Activated CD4-positive, alpha-beta memory T cell treated with anti-CD3 and anti-CD28 coated beads, Interleukin-2, amount 10 ng/mL, durations not matched to agents 7 days and 5 days (primary cell): Measurements from ENCODE around the gene DPF1. TPM values are rescaled to one million over a fixed set of nuclear protein-coding genes. Genes with fewer than 3 reads are reported as not detected.
"Not testable (repeated sequence)": the region's sequence is repeated elsewhere in the genome, so short reads cannot be mapped to it uniquely, and the experiment has no call there.

ENCODE experiments used
- CTCF ChIA-PET: fragments of 350-600 bp; sonication (Branson Sonifier 250); formaldehyde crosslinking; loops from one replicate; lab custom pipeline; 2021; ENCODE audit warnings: antibody characterized with exemption, inconsistent platforms; lab: Charles Lee
- POLR2A ChIA-PET: fragments of 350-600 bp; sonication (Branson Sonifier 250); formaldehyde crosslinking; loops from one replicate; lab custom pipeline; 2021; ENCODE audit warnings: antibody characterized with exemption; lab: Charles Lee
- DNase-seq: peaks from one replicate; pipeline ENCODE4 v3.0.0-alpha.2; 2020
- H3K27ac Mint-ChIP-seq: one replicate; pipeline ENCODE4 v1.8.0; 2021; ENCODE audit warnings: mild to moderate bottlenecking, mixed read lengths
- H3K27me3 Mint-ChIP-seq: one replicate; pipeline ENCODE4 v1.8.0; 2021; ENCODE audit warnings: mixed read lengths
- H3K36me3 Mint-ChIP-seq: one replicate; pipeline ENCODE4 v1.8.0; 2021; ENCODE audit warnings: low read depth, mixed read lengths
- H3K4me1 Mint-ChIP-seq: one replicate; pipeline ENCODE4 v1.8.0; 2021; ENCODE audit warnings: mixed read lengths
- H3K4me3 Mint-ChIP-seq: one replicate; pipeline ENCODE4 v1.8.0; 2021; ENCODE audit warnings: mild to moderate bottlenecking, mixed read lengths
- H3K9me3 Mint-ChIP-seq: one replicate; pipeline ENCODE4 v1.8.0; 2021; ENCODE audit warnings: mixed read lengths
- total RNA-seq, 2 experiments: library from RNA; stranded (reverse); gene quantifications; one replicate each; pipeline ENCODE4 v1.2.3, GENCODE V29; 2021

Gene DPF1
- total RNA-seq, 2 experiments from 2014 or later, result 0.40 to 0.55 TPM

DNA sequence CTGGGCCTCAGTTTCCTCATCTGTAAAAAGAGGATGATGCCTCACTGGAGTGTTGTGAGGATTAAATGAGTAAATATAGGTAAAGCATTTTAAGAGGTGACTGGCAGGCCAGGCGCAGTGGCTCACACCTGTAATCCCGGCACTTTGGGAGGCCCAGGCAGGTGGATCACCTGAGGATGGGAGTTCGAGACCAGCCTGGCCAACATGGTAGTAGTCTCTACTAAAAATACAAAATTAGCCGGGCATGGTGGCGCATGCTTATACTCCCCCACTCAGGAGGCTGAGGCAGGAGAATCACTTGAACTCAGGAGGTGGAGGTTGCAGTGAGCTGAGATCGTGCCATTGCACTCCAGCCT, 819 bp upstream of the DPF1 start:
- DNase-seq, POLR2A ChIA-PET, H3K36me3 Mint-ChIP-seq, H3K9me3 Mint-ChIP-seq, H3K27ac Mint-ChIP-seq: not testable (repeated sequence)
- peaks cover 61% of the 10 kb centered on the region for H3K27me3 Mint-ChIP-seq
- H3K4me1 Mint-ChIP-seq, result peaks cover 19% of the 10 kb centered on the region
- CTCF ChIA-PET, result interaction anchor here (0.7 to 1.9 kb wide), 9 partner anchors 10 to 326 kb away, joined by 3 to 13 read pairs (median 4); partner anchors contain the start of genes FAM98C and SIPA1L3
- peak overlapping the region; percentile 64 for H3K4me3 Mint-ChIP-seq

DNA sequence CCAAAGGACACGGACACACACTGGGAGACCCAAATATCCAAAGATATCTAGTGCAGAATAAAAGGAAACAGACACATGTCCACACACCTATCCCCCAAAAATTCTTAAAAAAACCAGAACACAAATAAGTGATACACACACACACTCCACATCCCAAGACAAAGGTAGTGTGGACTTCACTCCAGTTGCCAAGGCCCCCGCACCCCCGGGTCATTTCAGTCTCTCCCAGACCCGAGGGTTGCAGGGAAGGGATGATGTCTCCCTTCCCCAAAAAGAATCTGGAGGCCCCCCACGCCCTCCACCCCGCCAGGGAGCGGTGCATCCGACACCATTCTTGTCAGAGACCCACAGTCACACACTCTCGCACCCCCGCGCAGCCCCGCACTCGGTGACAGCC, 407 bp downstream of the DPF1 start:
- CTCF ChIA-PET, result no interaction called here
- H3K4me3 Mint-ChIP-seq, result peak overlapping the region; percentile 1
- POLR2A ChIA-PET, result no interaction called here
- no peak overlapping the region for H3K27ac Mint-ChIP-seq
- H3K9me3 Mint-ChIP-seq, result no peaks in the 10 kb centered on the region
- DNase-seq, result no peak
- H3K27me3 Mint-ChIP-seq, result peaks cover 59% of the 10 kb centered on the region
- peaks cover 7% of the 10 kb centered on the region for H3K36me3 Mint-ChIP-seq
- peaks cover 16% of the 10 kb centered on the region for H3K4me1 Mint-ChIP-seq

DNA sequence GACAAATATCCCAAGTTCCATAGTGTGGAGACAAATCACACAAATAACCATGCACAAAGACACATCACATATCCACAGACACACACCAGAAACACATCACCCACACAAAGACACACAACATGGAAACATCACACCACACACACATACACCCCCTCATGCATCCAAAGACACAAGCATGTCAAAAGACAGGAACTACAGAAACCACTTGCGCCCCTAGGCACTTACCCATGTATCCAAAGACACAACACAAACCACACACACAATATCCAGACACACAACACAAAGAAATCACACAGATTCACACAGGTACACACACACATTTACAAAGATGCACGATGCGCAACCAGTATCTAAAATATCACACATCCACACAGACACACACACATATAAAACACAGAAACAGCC, 901 bp downstream of the DPF1 start:
- no peaks in the 10 kb centered on the region for H3K9me3 Mint-ChIP-seq
- POLR2A ChIA-PET, result no interaction called here
- peaks cover 61% of the 10 kb centered on the region for H3K27me3 Mint-ChIP-seq
- no peak for DNase-seq
- peaks cover 16% of the 10 kb centered on the region for H3K4me1 Mint-ChIP-seq
- peak overlapping the region; percentile 1 for H3K4me3 Mint-ChIP-seq
- no peak overlapping the region for H3K27ac Mint-ChIP-seq
- peaks cover 7% of the 10 kb centered on the region for H3K36me3 Mint-ChIP-seq
- CTCF ChIA-PET, result no interaction called here

DNA sequence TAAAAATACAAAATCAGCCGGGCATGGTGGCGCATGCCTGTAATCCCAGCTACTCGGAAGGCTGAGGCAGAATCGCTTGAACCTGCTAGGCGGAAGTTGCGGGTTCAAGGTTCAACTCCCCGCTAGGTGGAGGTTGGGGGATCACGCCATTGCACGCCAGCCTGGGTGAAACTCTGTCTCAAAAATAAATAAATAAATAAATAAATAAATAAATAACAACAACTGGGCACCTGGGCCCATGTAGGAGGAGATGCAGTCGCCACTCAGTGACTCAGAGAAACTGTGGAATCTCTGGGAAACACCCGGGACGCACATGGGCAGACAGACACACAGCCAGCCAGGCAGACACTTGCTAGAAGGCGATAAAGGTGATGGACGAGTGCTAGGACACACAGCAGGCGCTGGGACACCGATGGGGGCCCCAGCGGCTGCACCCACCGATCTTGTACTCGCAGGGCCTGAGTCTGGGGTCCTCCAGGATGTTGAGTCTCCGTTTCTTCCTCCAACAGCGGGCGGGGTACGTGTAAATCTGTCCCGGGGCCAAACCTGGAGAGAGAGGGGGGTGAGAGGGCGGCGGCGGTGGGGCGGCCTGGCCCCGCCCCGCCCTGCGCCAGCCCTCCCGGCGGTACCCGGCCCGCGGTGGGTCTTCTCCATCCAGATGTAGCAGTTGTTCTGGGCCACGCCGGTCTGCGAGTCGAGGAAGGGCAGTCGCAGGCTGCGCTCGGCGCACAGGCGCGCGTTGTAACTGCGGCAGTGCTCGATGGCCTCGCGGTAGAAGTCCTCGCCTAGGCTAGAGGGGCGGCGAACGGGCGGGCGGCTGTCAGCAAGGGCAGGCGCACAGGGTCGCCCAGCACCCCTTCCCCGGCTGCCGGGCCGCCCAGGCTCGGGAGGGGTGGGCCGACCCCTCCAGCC, 1.8 kb downstream of the DPF1 start:
- Mint-ChIP-seq H3K9me3 (no peaks in the 10 kb centered on the region), H3K27ac (no peak overlapping the region), H3K27me3 (peaks cover 52% of the 10 kb centered on the region), H3K4me3 (no peak overlapping the region), H3K4me1 (peaks cover 13% of the 10 kb centered on the region), H3K36me3 (peaks cover 7% of the 10 kb centered on the region)
- ChIA-PET CTCF (interaction anchor here (1.0 kb wide), 1 partner anchor 11 kb away, joined by 5 read pairs; no protein-coding TSS in a partner anchor), POLR2A (no interaction called here)
- DNase-seq, result no peak

DNA sequence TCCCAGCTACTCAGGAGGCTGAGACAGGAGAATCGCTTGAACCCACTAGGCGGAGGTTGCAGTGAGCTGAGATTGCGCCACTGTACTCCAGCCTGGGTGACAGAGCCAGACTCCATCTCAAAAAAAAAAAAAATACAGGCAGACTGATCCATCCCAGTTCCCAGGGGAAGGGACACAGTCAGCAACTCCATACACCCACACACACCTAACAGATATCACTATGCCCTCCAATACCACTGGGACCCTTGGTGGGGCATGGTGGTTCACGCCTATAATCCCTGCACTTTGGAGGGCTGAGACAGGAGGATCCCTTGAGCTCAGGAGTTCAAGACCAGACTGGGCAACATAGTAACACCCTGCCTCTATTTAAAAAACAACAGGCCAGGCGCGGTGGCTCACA, 2.6 kb downstream of the DPF1 start:
- Mint-ChIP-seq H3K36me3 (peaks cover 7% of the 10 kb centered on the region), H3K4me1 (peaks cover 13% of the 10 kb centered on the region), H3K4me3 (no peak overlapping the region), H3K9me3 (no peaks in the 10 kb centered on the region), H3K27ac (no peak overlapping the region), H3K27me3 (peaks cover 45% of the 10 kb centered on the region)
- ChIA-PET CTCF (interaction anchor here (1.0 kb wide), 1 partner anchor 12 kb away, joined by 5 read pairs; no protein-coding TSS in a partner anchor), POLR2A (no interaction called here)
- no peak for DNase-seq

DNA sequence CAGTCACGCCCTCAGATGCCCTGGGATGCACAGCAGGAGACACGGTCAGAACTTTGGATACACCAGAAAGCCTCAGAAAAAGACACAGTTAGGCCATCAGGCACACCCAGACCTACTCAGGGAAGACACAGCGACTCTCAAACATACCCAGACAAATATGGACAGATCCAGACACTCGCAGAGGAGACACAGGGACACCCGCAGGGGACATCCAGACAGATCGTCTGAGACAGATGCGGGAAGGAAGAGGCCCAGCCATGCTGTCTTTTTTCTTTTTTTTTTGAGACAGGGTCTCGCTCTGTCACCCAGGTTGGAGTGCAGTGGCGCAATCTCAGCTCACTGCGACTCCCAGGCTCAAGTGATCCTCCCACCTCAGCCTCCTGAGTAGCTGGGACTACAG, 4.8 kb downstream of the DPF1 start:
- Mint-ChIP-seq H3K27me3 (peaks cover 39% of the 10 kb centered on the region), H3K4me1 (peaks cover 13% of the 10 kb centered on the region), H3K36me3 (peaks cover 4% of the 10 kb centered on the region), H3K27ac (no peak overlapping the region), H3K4me3 (no peak overlapping the region), H3K9me3 (no peaks in the 10 kb centered on the region)
- ChIA-PET POLR2A (no interaction called here), CTCF (no interaction called here)
- DNase-seq, result no peak

DNA sequence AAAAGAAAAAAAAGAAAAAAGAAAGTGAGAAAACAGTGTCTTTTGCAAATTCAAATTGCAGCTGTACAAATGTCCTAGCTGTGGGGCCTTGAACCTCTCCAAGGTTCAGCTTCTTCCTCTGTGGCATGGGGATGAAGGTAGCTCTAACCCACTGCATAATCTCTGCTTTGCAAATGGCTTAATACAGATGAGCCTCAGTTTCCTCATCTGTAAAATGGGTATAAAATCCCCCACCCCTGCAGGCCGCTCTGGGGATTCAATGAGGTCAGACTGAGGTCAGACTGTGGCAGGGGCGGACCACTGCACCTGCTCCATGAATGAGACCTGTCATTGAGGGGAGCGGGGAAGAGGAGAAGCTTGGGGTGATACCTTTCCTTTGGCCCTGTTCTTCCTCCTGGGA, 5.8 kb downstream of the DPF1 start:
- POLR2A ChIA-PET, result no interaction called here
- no peak overlapping the region for H3K27ac Mint-ChIP-seq
- H3K27me3 Mint-ChIP-seq, result peaks cover 36% of the 10 kb centered on the region
- peaks cover 3% of the 10 kb centered on the region for H3K36me3 Mint-ChIP-seq
- CTCF ChIA-PET, result no interaction called here
- H3K9me3 Mint-ChIP-seq, result no peaks in the 10 kb centered on the region
- DNase-seq, result no peak
- no peak overlapping the region for H3K4me3 Mint-ChIP-seq
- H3K4me1 Mint-ChIP-seq, result peaks cover 19% of the 10 kb centered on the region

DNA sequence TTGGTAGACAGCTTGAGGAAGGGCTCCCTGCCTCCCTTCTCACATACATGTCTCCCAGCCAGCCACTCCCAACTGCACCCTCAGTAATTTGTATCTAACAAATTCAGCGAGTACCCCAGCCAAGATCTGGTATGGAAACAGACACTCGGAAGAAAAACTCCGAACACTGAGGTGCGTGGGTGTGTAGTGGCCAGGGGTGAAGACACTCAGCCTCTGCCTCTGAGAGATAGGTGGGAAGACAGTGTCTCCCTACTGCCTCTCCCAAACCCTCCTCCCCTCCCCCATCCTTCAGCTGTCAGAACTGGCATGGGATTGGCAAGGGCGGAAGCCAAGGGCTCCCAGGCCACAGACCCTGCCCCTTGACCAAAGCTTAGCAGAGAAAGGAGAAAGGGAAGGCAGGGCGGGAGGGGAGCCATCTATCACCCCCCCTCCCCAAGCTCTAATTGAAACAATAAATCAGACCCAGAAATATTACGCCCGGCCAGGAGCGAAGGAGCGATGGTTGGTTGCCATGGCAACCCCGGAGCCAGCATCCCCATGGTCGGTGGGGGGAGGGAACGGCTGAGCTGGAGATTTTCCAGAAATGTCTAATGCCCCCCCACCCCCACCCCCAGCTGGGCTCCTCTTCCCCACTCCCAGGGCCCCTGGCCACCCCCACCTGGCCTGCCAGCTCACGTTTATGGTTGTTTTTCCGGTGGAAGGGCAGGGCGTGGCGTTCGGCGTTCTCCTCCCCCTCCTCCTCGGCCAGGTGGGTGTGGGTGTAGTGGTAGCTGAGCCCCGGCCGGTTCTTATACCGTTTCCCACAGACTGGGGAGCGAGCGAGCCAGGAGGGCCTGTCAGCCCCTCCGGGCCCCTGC, 7.0 kb downstream of the DPF1 start:
- H3K9me3 Mint-ChIP-seq, result no peaks in the 10 kb centered on the region
- H3K4me1 Mint-ChIP-seq, result peaks cover 16% of the 10 kb centered on the region
- H3K27me3 Mint-ChIP-seq, result peaks cover 31% of the 10 kb centered on the region
- POLR2A ChIA-PET, result no interaction called here
- no peaks in the 10 kb centered on the region for H3K36me3 Mint-ChIP-seq
- H3K4me3 Mint-ChIP-seq, result no peak overlapping the region
- DNase-seq, result no peak
- H3K27ac Mint-ChIP-seq, result no peak overlapping the region
- CTCF ChIA-PET, result interaction anchor here (0.8 kb wide), 1 partner anchor 9 kb away, joined by 3 read pairs; no protein-coding TSS in a partner anchor

DNA sequence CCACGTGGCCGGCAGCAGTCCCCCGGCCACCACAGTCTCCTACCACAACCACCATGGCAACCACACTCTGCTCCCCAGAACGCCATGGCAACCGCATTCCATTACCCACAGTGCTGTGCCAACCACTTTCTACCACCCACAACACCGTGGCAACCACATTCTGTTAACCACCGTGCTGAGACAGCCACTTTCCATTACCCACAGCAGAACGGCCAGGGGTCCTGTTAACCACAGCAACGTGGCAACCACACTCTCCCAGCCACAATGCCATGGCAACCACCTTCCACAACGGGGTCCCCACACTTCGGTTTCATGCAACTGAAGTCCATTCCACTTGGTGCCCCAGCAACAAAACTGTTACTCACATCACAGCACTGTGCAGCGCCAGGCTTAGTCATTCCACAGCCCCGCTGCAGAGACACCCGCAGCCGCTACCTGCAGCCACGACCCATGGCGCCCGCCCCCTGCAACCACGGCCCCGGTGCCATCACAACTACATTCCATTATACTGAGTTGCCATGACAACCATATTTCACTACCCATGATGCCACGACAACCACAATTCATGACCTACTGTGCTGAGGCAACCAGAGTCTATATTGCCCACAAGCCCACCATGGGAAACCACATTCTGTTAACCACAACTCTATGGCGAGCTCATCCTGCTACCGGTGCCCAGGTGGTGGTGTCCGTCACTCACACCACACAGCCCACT, 10.0 kb downstream of the DPF1 start:
- H3K27ac Mint-ChIP-seq, result peak overlapping the region; percentile 51
- peak; percentile 68 for DNase-seq
- peaks cover 16% of the 10 kb centered on the region for H3K4me1 Mint-ChIP-seq
- no peaks in the 10 kb centered on the region for H3K36me3 Mint-ChIP-seq
- ChIA-PET CTCF (interaction anchor here (2.1 kb wide), 1 partner anchor 11 kb away, joined by 7 read pairs; no protein-coding TSS in a partner anchor), POLR2A (interaction anchor here (1.0 kb wide), 1 partner anchor 165 kb away, joined by 3 read pairs; no protein-coding TSS in a partner anchor)
- no peaks in the 10 kb centered on the region for H3K9me3 Mint-ChIP-seq
- peaks cover 36% of the 10 kb centered on the region for H3K27me3 Mint-ChIP-seq
- H3K4me3 Mint-ChIP-seq, result peak overlapping the region; percentile 36

DNA sequence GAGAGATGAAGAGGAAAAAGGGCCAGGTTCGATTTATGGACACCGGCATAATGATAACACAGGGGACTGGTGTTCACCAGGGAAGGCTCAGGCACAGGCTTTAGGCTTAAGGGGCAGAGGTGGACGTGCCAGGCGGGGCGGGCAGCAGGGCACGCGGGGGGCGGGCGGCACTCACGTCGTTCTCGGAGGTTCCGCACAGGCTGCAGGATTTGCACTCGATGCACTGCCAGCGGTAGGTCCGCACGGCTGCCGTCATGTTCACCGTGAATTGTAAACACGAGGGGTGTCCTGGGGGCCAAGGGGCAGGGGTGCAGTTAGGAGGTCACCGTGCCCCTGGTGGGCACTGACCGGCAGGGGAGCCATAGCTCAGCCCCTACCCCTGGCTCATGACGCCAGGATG, 10.6 kb downstream of the DPF1 start:
- Mint-ChIP-seq H3K4me1 (peaks cover 16% of the 10 kb centered on the region), H3K27ac (no peak overlapping the region), H3K4me3 (no peak overlapping the region), H3K27me3 (peaks cover 38% of the 10 kb centered on the region), H3K36me3 (no peaks in the 10 kb centered on the region), H3K9me3 (no peaks in the 10 kb centered on the region)
- no peak for DNase-seq
- ChIA-PET CTCF (interaction anchor here (0.7 to 2.1 kb wide), 2 partner anchors 12 to 252 kb away, joined by 3 to 7 read pairs; no protein-coding TSS in a partner anchor), POLR2A (no interaction called here)

DNA sequence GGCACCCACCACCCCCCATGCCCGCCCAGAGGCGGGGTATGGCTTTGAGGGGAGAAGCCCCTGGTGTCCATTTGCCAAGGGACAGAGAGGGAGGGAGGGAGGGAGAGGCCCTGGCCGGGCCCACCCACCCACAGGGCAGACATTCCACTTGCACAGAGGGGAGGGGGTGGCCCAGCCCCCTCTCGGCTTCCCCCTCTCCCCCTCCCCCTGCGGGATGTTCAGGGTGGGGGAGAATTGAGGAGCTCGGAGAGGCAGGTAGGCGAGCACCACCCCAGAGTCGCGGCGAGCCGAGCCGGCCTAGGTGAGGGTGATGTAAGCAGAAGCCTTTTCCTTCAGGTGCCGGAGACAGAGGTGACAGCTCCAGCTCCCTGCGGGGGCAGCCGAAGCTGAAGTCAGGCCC, 12.3 kb downstream of the DPF1 start:
- H3K27ac Mint-ChIP-seq, result no peak overlapping the region
- peaks cover 41% of the 10 kb centered on the region for H3K27me3 Mint-ChIP-seq
- no peak overlapping the region for H3K4me3 Mint-ChIP-seq
- POLR2A ChIA-PET, result no interaction called here
- no peaks in the 10 kb centered on the region for H3K9me3 Mint-ChIP-seq
- CTCF ChIA-PET, result no interaction called here
- no peak for DNase-seq
- peaks cover 16% of the 10 kb centered on the region for H3K4me1 Mint-ChIP-seq
- H3K36me3 Mint-ChIP-seq, result no peaks in the 10 kb centered on the region

DNA sequence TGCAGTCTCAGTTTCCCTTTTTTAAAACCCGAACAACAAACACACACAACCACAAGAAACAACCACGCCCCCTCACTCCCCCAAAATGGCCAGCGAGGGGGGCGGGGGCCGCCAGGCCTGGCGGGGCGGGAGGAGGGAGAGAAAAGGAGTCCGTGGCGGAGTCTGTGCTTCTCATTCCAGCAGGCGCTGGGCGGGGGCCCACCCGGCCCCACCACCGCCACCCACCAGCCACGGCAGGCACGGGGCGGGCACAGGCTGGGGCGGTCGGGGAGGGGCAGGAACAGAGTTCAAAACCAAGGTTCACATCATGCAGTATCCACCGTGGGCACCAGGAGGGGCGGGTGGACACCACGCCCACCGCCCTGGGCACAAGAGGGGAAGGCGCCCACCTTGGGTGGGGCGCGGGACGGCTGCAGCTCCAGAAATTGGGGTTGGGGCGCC, 12.9 kb downstream of the DPF1 start:
- DNase-seq, result no peak
- ChIA-PET POLR2A (no interaction called here), CTCF (no interaction called here)
- H3K4me3 Mint-ChIP-seq, result no peak overlapping the region
- H3K27ac Mint-ChIP-seq, result no peak overlapping the region
- peaks cover 41% of the 10 kb centered on the region for H3K27me3 Mint-ChIP-seq
- no peaks in the 10 kb centered on the region for H3K36me3 Mint-ChIP-seq
- no peaks in the 10 kb centered on the region for H3K9me3 Mint-ChIP-seq
- H3K4me1 Mint-ChIP-seq, result peaks cover 16% of the 10 kb centered on the region
